GM21528 (cell line): ENCODE data around the gene RASL10A.

Source experiments
- ATAC-seq: cut with Tn5 transposase; IDR thresholded peaks from one replicate; pipeline ENCODE4 v1.9.1; 2021; ENCODE audit warnings: mild to moderate bottlenecking, moderate library complexity; ENCODE audit not compliant: unreplicated experiment, low FRiP score

The RASL10A gene

DNA sequence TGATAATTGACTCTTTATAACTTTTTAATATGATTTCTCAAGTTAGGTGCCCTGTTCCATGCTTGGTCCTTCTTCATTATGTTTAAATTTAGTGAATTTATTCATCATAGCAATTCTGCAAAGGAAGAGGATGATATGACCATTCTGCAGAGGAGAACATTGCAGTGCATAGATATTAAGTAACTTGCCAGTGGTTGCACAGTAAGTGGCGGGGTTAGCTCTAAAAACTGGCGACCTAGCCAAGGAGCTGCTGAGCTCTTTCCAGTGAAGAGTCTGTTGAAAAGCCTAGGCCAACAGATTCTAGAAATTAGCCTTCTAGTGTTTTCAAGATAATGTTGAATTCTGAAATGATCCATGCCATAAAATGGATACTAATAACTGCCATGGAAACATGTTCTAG, 42.9 kb downstream of the RASL10A start:
- no peak for ATAC-seq

- no peak for ATAC-seq
Measured at GRCh38 chr22:29270475-29271271, 44.8 kb downstream of the RASL10A start.

- no peak for ATAC-seq
Measured at GRCh38 chr22:29269731-29270474, 45.6 kb downstream of the RASL10A start.

GRCh38 chr22:29269230-29269604, 46.3 kb downstream of the RASL10A start:
- ATAC-seq = no peak

GRCh38 chr22:29268511-29269229, 46.8 kb downstream of the RASL10A start:
- ATAC-seq = peak; percentile 24

GRCh38 chr22:29267858-29268510, 47.5 kb downstream of the RASL10A start, which contains the start of the genes EWSR1 and RHBDD3:
EWSR1 (plus strand) TSS chr22:29268268; CDS start chr22:29268337, 69 bp downstream.
RHBDD3 (minus strand) TSS chr22:29267981; CDS start chr22:29265626, 2,355 bp downstream.
- ATAC-seq = peak; percentile 76

DNA sequence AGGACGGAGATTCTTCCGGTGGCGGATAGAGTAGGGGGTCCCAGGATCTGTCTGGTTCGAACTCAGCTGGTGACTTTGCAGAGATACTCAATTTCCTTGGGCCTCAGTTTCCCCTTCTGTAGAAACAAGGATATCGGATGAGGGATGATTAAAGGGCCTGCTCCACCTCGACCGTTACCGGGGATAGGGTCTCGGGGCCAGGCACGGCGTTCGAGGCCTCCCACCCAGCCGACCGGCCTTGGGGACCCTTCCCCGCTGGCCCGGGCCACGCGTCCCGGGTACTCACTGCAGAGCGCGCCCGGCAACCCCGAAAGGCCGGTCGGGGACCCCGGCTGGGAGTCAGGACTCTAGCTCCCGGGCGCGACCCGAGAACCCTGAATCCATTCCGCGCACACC, 48.0 kb downstream of the RASL10A start:
- peak; percentile 27 for ATAC-seq

DNA sequence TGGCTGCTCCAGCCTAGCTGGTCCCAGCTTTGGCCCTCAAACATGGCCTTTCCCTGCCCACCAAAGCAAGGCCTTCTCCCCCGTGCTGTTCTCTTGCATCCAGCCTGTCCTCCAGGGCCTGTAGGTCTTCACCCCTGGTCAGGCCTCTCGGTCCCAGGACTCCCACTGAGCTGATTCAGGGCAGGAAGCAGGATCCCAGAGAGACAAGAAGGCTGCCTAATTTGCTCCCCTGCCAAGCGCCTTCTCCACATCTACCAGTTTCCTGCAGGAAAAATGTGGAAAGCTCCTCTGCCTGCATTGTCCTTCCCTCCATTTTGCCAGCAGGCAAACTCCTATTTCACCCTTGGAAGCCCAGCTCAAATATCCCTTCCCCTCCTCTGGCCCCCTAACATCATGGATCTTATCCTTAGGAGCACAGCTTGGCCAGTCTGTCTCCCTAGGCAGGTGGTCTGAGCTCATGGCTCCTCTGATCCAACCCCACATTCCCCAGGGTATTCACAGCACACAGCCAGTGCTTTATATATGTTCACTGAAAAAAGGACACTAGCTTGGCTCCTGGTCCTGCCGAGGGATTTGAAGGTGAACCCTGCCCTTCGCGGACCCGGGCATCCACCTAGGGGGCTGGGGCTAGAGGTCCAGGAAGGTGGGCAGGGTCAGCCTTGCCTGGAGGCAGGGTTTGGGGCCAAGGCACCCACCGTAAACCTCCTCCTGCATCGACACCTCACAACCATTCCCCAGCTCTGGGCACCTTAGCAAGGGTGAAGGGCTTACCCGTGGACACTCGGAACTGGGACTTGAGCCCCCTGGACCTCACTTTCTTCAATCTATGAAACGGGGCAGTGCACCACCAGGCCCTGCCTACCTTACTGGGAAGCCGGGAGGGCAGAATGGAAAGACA, 48.7 kb downstream of the RASL10A start:
- ATAC-seq = no peak

DNA sequence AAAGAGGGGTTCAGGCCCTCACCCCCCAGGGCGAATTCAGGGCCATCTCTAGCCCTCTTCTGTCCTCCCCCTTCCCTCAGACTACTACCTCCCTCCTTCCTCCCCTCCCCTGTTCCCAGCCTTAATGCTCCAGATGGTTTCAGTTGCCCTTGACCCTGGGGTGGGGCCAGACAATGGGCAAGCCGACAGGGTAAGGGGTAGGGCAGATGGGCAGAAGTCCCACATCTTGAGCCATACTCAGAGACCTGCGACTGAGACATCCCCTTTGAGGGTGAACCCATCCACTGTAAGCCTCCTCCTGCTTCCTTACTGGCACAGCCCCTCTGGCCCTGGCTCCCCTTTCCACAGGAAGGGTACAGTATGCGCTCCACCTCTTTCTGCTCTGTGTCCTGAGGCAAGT, 49.6 kb downstream of the RASL10A start:
- ATAC-seq = no peak

DNA sequence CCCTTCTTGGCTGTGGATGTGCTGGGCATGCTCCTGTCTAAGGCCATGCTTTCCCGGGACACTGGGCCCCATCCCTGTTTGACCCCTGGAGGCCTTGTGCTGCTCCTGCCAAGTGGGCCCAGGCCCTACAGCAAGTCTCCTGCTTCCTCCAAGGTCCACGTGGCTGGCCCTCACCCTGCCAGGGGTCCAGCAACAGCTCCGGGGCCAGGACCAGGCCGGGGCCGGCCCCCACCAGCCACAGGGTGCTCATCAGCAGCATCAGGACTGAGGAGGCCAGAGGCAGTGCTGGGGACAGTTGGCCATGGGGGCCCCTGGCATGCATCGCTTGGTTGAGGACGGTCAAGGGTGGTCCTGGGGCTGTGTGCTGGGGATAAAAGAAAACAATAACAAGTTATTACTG, 50.2 kb downstream of the RASL10A start:
- no peak for ATAC-seq

- no peak for ATAC-seq
Measured at GRCh38 chr22:29263791-29264276, 51.7 kb downstream of the RASL10A start.
